GM19035 (cell line): Measurements from ENCODE around the gene SLC43A3.
A peak's percentile ranks its signal among the peaks of the same experiment; 100 is the strongest.

ENCODE experiments used
- ATAC-seq: cut with Tn5 transposase; IDR thresholded peaks from one replicate; pipeline ENCODE4 v1.9.1; 2021; ENCODE audit not compliant: unreplicated experiment

SLC43A3 gene

GRCh38 chr11:57426929-57427726, at the start of gene SLC43A3:
TSS of gene SLC43A3 (minus strand) at chr11:57427121. CDS start at chr11:57426172, 949 bp downstream.
- peak; percentile 57 for ATAC-seq

GRCh38 chr11:57476047-57476756, 49.3 kb upstream of the SLC43A3 start:
- peak; percentile 39 for ATAC-seq

GRCh38 chr11:57475671-57476046, 48.7 kb upstream of the SLC43A3 start:
- ATAC-seq: no peak

- no peak for ATAC-seq
Observed at GRCh38 chr11:57475191-57475590, 48.3 kb upstream of the SLC43A3 start.

GRCh38 chr11:57474803-57475115, 47.8 kb upstream of the SLC43A3 start:
- ATAC-seq: no peak

GRCh38 chr11:57474017-57474802, 47.3 kb upstream of the SLC43A3 start:
- no peak for ATAC-seq

- ATAC-seq: no peak
Observed at GRCh38 chr11:57473285-57473841, 46.4 kb upstream of the SLC43A3 start.

- ATAC-seq: no peak
Observed at GRCh38 chr11:57471496-57471895, 44.6 kb upstream of the SLC43A3 start.

GRCh38 chr11:57469268-57469667, 42.3 kb upstream of the SLC43A3 start:
- no peak for ATAC-seq

- no peak for ATAC-seq
Observed at GRCh38 chr11:57468276-57468675, 41.4 kb upstream of the SLC43A3 start.

GRCh38 chr11:57467508-57468157, 40.7 kb upstream of the SLC43A3 start:
- no peak for ATAC-seq

- no peak for ATAC-seq
Observed at GRCh38 chr11:57466680-57467079, 39.8 kb upstream of the SLC43A3 start.

- no peak for ATAC-seq
Observed at GRCh38 chr11:57464539-57465181, 37.7 kb upstream of the SLC43A3 start.

GRCh38 chr11:57463671-57464538, 37.0 kb upstream of the SLC43A3 start:
- ATAC-seq: no peak

GRCh38 chr11:57462597-57462996, 35.7 kb upstream of the SLC43A3 start:
- ATAC-seq: no peak

GRCh38 chr11:57461841-57462489, 35.0 kb upstream of the SLC43A3 start:
- no peak for ATAC-seq

- no peak for ATAC-seq
Observed at GRCh38 chr11:57460758-57461749, 34.1 kb upstream of the SLC43A3 start.
